ENCODE measurements around the gene FAT1.

DNA sequence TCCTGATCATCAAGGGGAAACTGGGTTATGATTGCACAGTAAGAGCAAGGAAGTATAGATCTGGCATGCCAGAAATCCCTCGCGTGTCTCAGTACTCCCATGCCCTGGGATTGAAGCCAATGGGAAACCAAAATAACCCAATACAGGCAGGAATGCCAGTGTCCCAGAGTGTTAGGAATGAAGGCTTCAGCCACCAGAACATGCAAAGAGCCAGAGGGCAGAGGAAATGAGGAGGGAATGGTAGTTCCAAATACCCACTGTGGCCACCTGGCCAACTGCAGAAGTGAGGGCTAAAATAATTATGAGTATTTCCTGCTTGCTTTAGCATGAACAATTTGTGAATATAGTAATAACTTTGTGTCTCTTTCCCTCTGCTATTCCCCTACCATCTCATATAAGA lies 180.4 kb downstream of the FAT1 start:
- TF ChIP-seq USF1 (IDR thresholded peaks at IDR 0.05) (no peak), REST (IDR thresholded peaks at IDR 0.05; ENCODE audit: low read depth) (no peak), EP300 (IDR thresholded peaks at IDR 0.05; ENCODE audit: borderline replicate concordance) (no peak), RAD21 (IDR thresholded peaks at IDR 0.05; ENCODE audit: low read depth) (no peak), CREB1 (IDR thresholded peaks at IDR 0.05; ENCODE audit: low read depth) (no peak), TAF1 (IDR thresholded peaks at IDR 0.05; ENCODE audit: low read depth) (no peak)
